Activated effector memory CD4-positive, alpha-beta T cell treated with Interleukin-2 at 50 U/mL for 16 hours (primary cell): ENCODE measurements around the gene TARM1.
A peak's percentile ranks its signal among the peaks of the same experiment; 100 is the strongest.

Experiments
- DNase-seq: peaks from one replicate; pipeline ENCODE4 v3.0.0-alpha.2; 2020

Gene TARM1

DNA sequence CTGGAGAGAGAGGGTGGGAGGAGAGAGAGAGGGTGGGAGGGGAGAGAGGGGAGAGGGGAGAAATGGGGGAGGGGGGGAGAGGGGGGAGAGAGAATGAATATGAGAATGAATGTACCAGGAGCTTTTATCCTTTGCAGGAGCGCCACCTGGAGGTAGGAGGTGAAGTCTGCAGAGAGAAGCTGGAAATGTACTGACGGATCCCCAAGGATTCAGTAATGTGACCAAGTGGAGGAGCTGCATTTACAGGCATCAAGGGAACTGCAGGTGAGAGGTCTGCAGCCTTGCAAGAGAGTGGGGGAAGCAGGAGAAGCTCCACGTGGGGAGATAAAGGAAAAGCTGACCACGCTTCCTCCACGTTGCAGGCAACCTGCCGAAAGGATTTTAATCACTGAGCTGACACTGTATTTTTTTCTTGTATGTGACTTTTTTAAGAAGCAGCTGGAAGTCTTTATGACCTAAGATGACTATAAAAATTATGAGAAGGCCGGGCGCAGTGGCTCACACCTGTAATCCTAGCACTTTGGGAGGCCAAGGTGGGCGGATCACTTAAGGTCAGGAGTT is 51.2 kb downstream of the TARM1 start:
- peak; percentile 10 for DNase-seq

DNA sequence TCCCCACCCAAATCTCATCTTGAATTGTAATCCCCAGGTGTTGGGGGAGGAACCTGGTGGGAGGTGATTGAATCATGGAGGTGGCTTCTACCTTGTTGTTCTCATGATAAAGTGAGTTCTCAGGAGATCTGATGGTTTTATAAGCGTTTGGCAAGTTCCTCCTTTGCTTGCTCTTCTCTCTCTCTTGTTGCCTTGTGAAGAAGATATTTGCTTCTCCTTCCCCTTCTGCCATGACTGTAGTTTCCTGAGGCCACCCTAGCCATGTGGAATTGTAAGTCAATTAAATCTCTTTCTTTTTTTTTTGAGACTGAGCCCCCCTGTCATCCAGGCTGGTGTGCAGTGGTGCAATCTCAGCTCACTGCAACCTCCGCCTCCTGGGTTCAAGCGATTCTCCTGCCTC is 51.9 kb downstream of the TARM1 start:
- DNase-seq = no peak

DNA sequence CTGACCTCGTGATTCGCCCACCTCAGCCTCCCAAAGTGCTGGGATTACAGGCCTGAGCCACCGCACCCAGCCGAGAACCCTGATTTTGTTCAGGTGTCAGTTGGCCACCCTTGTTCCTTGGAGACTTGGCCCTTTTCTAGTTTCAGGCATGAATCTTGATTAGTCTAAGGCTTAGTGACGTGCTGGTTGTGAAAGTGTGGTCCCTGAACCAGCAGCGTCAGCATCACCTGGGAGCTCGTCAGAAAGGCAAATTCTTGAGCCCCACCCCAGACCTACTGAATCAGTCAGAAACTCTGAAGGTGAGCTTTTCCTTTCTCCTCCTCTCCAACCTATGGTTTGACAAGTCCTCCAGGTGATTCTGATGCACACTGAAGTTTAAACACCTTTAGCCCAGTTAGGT is 54.5 kb downstream of the TARM1 start:
- DNase-seq = no peak

DNA sequence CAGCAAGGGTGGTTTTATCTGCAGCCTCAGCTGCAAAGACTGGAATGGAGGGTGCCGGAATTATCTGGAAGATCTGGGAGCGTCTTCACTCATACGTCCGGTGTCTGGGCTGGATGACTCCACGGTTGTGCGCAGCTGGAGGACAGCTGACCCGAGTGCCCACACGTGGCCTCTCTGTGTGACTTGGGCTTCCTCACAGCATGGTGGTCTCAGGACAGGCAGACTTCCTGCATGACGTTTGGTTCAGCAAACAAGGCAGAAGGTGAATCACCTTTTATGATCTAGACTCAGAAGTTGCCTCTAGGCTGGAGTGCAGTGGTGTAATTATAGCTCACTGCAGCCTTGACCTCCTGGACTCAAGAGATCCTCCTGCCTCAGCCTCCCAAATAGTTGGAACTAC is 56.5 kb downstream of the TARM1 start:
- no peak for DNase-seq

DNA sequence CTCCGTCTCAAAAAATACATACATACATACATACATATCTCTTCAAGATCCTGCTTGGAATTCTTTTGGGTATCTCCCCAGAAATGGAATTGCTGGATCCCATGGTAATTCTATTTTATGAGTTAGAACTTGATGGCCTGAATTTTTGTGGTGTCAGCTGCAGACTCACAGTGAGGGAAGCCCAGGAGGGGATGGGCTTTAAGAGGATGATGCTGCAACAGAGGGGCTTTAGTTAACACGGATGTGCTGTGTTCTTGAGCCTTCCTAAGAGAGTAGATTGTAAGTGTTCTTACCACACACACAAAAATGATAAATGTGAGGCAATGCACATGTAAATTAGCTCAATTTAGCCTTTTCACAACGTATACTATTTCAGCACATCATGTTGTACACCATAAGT is 58.0 kb downstream of the TARM1 start:
- no peak for DNase-seq

DNA sequence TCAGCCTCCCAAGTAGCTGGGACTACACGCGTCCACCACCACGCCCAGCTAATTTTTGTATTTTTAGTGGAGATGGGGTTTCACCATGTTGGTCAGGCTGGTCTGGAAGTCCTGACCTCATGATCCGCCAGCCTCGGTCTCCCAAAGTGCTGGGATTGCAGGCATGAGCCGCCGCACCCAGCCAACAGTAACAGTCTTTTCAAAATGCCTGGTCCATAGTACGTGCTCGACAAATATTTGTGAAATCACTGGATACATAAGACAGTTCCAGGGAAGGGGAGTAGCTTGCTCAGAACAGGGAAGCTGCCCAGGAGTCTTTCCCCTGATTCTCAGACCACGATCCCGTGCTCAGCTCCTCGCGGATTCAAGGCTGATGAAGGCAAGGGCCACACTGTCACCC is 59.2 kb downstream of the TARM1 start:
- no peak for DNase-seq

DNA sequence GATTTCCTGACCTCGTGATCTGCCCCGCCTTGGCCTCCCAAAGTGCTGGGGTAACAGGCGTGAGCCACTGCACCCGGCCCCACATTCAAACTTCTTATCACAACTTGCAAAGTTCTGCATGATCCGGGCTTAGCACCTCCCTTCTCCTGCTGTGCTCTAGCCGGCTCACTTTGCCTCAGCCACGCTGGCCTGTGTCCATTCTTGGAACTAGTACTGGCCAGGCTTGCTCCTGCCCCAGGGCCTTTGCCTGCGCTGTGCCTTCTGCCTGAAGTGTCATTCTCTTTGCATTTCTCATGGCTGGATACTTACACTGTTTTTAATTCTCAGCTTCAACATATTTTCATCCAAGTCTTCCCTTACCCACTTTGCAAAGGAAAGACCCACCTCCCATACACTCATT is 59.8 kb downstream of the TARM1 start:
- no peak for DNase-seq
